CD14-positive monocyte (primary cell): ENCODE measurements around the gene PTPN2. TPM values are rescaled to one million over a fixed set of nuclear protein-coding genes. Genes with fewer than 3 reads are reported as not detected.

Experiments used
- DNase-seq, 3 donors: peaks; one replicate each; pipeline ENCODE4 v3.0.0-alpha.2; 2011 to 2022
- H2AFZ ChIP-seq: 2 replicates; pipeline ENCODE4 v1.6.0; 2012; ENCODE audit warnings: mild to moderate bottlenecking, low read depth, low read length, inconsistent platforms; ENCODE audit not compliant: insufficient read depth, poor library complexity, severe bottlenecking
- H3K27ac ChIP-seq, 2 donors: 1 replicate in 1 of 2; 2 replicates in 1 of 2; pipeline ENCODE4 v1.5.1; 2012 to 2013; ENCODE audit warnings: low read length in 2 of 2, control low read depth in 1 of 2, inconsistent platforms in 1 of 2, low read depth in 1 of 2, mild to moderate bottlenecking in 1 of 2
- H3K27me3 ChIP-seq, 2 donors: one replicate each; pipeline versions ENCODE4 v1.6.0 to v1.6.1; 2011 to 2013; ENCODE audit warnings: low read length in 2 of 2; ENCODE audit not compliant: control insufficient read depth in 2 of 2, insufficient read depth in 2 of 2
- H3K36me3 ChIP-seq, 2 donors: replicated peaks in 1 of 2; 1 replicate in 1 of 2; 2 replicates in 1 of 2; pipeline versions ENCODE4 v1.5.1 to v1.6.1; 2012 to 2013; ENCODE audit warnings: low read length in 2 of 2, control low read depth in 1 of 2, inconsistent platforms in 1 of 2, mild to moderate bottlenecking in 1 of 2; ENCODE audit not compliant: insufficient read depth in 2 of 2, control insufficient read depth in 1 of 2
- H3K4me1 ChIP-seq, 2 donors: 1 replicate in 1 of 2; 2 replicates in 1 of 2; pipeline versions ENCODE4 v1.5.1 to v1.6.1; 2012 to 2013; ENCODE audit warnings: low read length in 2 of 2, control low read depth in 1 of 2, inconsistent platforms in 1 of 2, mild to moderate bottlenecking in 1 of 2, moderate library complexity in 1 of 2; ENCODE audit not compliant: insufficient read depth in 2 of 2, control insufficient read depth in 1 of 2
- H3K4me2 ChIP-seq: replicated peaks from 2 replicates; pipeline ENCODE3; 2012; ENCODE audit warnings: low read length, moderate library complexity, mild to moderate bottlenecking; ENCODE audit not compliant: poor library complexity, severe bottlenecking; ENCODE audit errors: extremely low read depth
- H3K4me3 ChIP-seq, 3 experiments: fragments of 200-600 bp in 1 of 3; sonication (generic) in 1 of 3; replicated peaks in 1 of 3; 1 replicate in 2 of 3; 2 replicates in 1 of 3; pipeline ENCODE4 v1.5.1; 2011 to 2013; ENCODE audit warnings: low read length in 3 of 3, mild to moderate bottlenecking in 3 of 3, control low read depth in 2 of 3, low read depth in 2 of 3, inconsistent platforms in 1 of 3, moderate library complexity in 1 of 3
- H3K79me2 ChIP-seq: 2 replicates; pipeline ENCODE4 v1.6.0; 2012; ENCODE audit warnings: mild to moderate bottlenecking, control low read depth, inconsistent platforms, low read length, moderate library complexity; ENCODE audit not compliant: insufficient read depth
- H3K9ac ChIP-seq: 2 replicates; pipeline ENCODE4 v1.6.0; 2017; ENCODE audit warnings: low read length, mild to moderate bottlenecking; ENCODE audit not compliant: insufficient read depth, poor library complexity, severe bottlenecking
- H3K9me3 ChIP-seq, 2 donors: replicated peaks in 1 of 2; 1 replicate in 1 of 2; 2 replicates in 1 of 2; pipeline versions ENCODE4 v1.5.1 to v1.6.1; 2012 to 2013; ENCODE audit warnings: low read length in 2 of 2, control low read depth in 1 of 2; ENCODE audit not compliant: control insufficient read depth in 1 of 2, insufficient read depth in 1 of 2
- H4K20me1 ChIP-seq: 2 replicates; pipeline ENCODE4 v1.6.0; 2012; ENCODE audit warnings: mild to moderate bottlenecking, low read length, control low read depth, moderate library complexity; ENCODE audit not compliant: insufficient read depth
- H3K27ac Mint-ChIP-seq, 7 donors: one replicate each; pipeline ENCODE4 v1.8.0; 2020; ENCODE audit warnings: mild to moderate bottlenecking in 7 of 7, mixed read lengths in 7 of 7, moderate library complexity in 6 of 7, inconsistent platforms in 2 of 7
- H3K27me3 Mint-ChIP-seq, 3 donors: one replicate each; pipeline ENCODE4 v1.8.0; 2021 to 2022; ENCODE audit warnings: low read depth in 3 of 3, mild to moderate bottlenecking in 3 of 3, mixed read lengths in 3 of 3, moderate library complexity in 3 of 3, inconsistent platforms in 1 of 3
- H3K36me3 Mint-ChIP-seq, 2 donors: one replicate each; pipeline ENCODE4 v1.8.0; 2020; ENCODE audit warnings: mixed read lengths in 2 of 2, inconsistent platforms in 1 of 2, mild to moderate bottlenecking in 1 of 2
- H3K4me1 Mint-ChIP-seq: one replicate; pipeline ENCODE4 v1.8.0; 2020; ENCODE audit warnings: mild to moderate bottlenecking, mixed read lengths
- H3K4me3 Mint-ChIP-seq, 2 donors: one replicate each; pipeline ENCODE4 v1.8.0; 2020; ENCODE audit warnings: mild to moderate bottlenecking in 2 of 2, mixed read lengths in 2 of 2, moderate library complexity in 1 of 2
- H3K9me3 Mint-ChIP-seq, 7 donors: one replicate each; pipeline ENCODE4 v1.8.0; 2020 to 2022; ENCODE audit warnings: mixed read lengths in 7 of 7, mild to moderate bottlenecking in 6 of 7, moderate library complexity in 6 of 7, inconsistent platforms in 2 of 7
- CTCF ChIP-seq: fragments of 200-600 bp; IDR thresholded peaks from one replicate; pipeline ENCODE4 v1.8.0; 2022; ENCODE audit warnings: antibody characterized with exemption, mild to moderate bottlenecking
- WGBS: methylation state at CpG from one replicate; pipeline ENCODE4 v1.1.5; 2013; ENCODE audit warnings: missing lambda C conversion rate; ENCODE audit not compliant: insufficient coverage; 5-methylcytosine and 5-hydroxymethylcytosine counted together
- intact Hi-C, 2 donors: fragments of 100-400 bp; cut with micrococcal nuclease; formaldehyde crosslinking; loops; one replicate each; pipeline versions ENCODE4 v1.15.0 to v1.15.1; 2023
- polyA plus RNA-seq, 3 donors: library from polyadenylated mRNA; depleted of rRNA in 1 of 3; unstranded in 2 of 3; stranded (reverse) in 1 of 3; fragments of 300-500 nt in 2 of 3; fragments of >200 nt in 1 of 3; fragmentation: Illumina TruSeq in 2 of 3; gene quantifications; 1 replicate in 2 of 3; 2 replicates in 1 of 3; pipeline ENCODE4 v1.2.3, GENCODE V29; 2012 to 2021

The PTPN2 gene
- polyA plus RNA-seq, 3 donors: 55.6 to 108 (median 78.4) TPM

DNA sequence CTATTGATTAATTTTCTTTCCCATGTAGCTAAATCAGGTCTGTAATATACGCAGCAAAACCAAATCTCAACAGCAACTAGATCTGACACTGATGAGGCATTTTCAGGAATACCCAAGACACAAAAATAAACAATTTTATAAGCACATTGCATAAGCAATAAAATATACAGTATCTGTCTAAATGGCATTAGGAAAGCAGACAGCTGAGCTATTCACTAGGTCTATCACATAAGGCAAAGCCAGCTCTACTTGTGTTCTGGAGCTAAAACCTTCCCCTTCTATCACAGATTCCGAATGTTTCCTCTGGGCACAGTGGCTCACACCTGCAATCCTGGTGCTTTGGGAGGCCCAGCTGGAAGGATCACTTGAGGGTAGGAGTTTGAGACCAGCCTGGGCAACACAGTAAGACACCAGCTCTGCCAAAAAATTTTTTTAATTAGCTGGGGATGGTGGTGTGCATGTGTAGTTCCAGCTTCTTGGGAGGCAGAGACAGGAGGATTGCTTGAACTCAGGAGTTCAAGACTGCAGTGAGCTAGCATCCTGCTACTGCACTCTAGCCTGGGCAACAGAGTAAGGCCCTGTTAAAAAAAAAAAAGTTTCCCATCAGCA is 21.1 kb downstream of the PTPN2 start:
- Histone ChIP-seq H4K20me1 (peaks cover 93% of the 10 kb centered on the region), H3K9me3 (no peaks in the 10 kb centered on the region), H3K4me2 (no peak overlapping the region), H3K4me3 (no peak overlapping the region), H3K4me1 (peaks cover 8 to 11% of the 10 kb centered on the region in 2 donors), H3K9ac (no peak overlapping the region), H2AFZ (no peak overlapping the region), H3K79me2 (peaks cover 100% of the 10 kb centered on the region), H3K27ac (peak overlapping the region in 1 of 2 donors; percentile 14), H3K27me3 (no peaks in the 10 kb centered on the region), H3K36me3 (peaks cover 2 to 4% of the 10 kb centered on the region in 2 donors)
- 100% methylated on average over 1 of the region's 2 CpGs for WGBS
- intact Hi-C loops: no loop called here
- Mint-ChIP-seq H3K4me3 (no peak overlapping the region), H3K9me3 (peaks cover 0 to 1% (median 0%) of the 10 kb centered on the region in 7 donors), H3K27ac (peak overlapping the region in 4 of 7 donors; percentile 28 to 58 (median 56)), H3K4me1 (peaks cover 28% of the 10 kb centered on the region), H3K36me3 (peaks cover 7 to 20% of the 10 kb centered on the region in 2 donors), H3K27me3 (no peaks in the 10 kb centered on the region)
- no peak for TF ChIP-seq CTCF
- no peak for DNase-seq

- Histone ChIP-seq H4K20me1 (peaks cover 91% of the 10 kb centered on the region), H3K9me3 (no peaks in the 10 kb centered on the region), H3K27me3 (no peaks in the 10 kb centered on the region), H3K4me3 (no peak overlapping the region), H3K4me1 (peaks cover 3 to 6% of the 10 kb centered on the region in 2 donors), H3K9ac (no peak overlapping the region), H3K27ac (peak overlapping the region in 1 of 2 donors; percentile 14), H3K79me2 (peaks cover 100% of the 10 kb centered on the region), H3K36me3 (peaks cover 4 to 9% of the 10 kb centered on the region in 2 donors), H2AFZ (no peak overlapping the region), H3K4me2 (no peak overlapping the region)
- Mint-ChIP-seq H3K27ac (peak overlapping the region in 4 of 7 donors; percentile 12 to 69 (median 38)), H3K36me3 (peaks cover 11 to 23% of the 10 kb centered on the region in 2 donors), H3K27me3 (no peaks in the 10 kb centered on the region), H3K9me3 (peaks cover 0 to 1% (median 0%) of the 10 kb centered on the region in 7 donors), H3K4me3 (no peak overlapping the region), H3K4me1 (peaks cover 23% of the 10 kb centered on the region)
- TF ChIP-seq CTCF: no peak
- intact Hi-C loops: no loop called here
- 83% methylated on average over 1 of the region's 2 CpGs for WGBS
- no peak for DNase-seq
These were observed 21.6 kb downstream of the PTPN2 start for GRCh38 chr18:12862467-12862866.
